Neural crest cell (in vitro differentiated cells): Measurements from ENCODE around the gene CCBE1. TPM values are rescaled to one million over a fixed set of nuclear protein-coding genes. Genes with fewer than 3 reads are reported as not detected.

Experiments
- DNase-seq: peaks from one replicate; pipeline ENCODE4 v3.0.0; 2021; ENCODE audit warnings: low read depth, mixed read lengths, low spot score
- H3K27ac Mint-ChIP-seq: one replicate; pipeline ENCODE4 v1.8.0; 2021; ENCODE audit warnings: mild to moderate bottlenecking, mixed read lengths; ENCODE audit not compliant: unreplicated experiment
- H3K27me3 Mint-ChIP-seq: 2 replicates; pipeline ENCODE4 v1.8.0; 2021; ENCODE audit warnings: low read depth, mild to moderate bottlenecking, mixed read lengths
- H3K36me3 Mint-ChIP-seq: 2 replicates; pipeline ENCODE4 v1.8.0; 2021; ENCODE audit warnings: low read depth, mild to moderate bottlenecking, mixed read lengths
- H3K4me1 Mint-ChIP-seq: 2 replicates; pipeline ENCODE4 v1.8.0; 2021; ENCODE audit warnings: mixed read lengths
- H3K4me3 Mint-ChIP-seq: one replicate; pipeline ENCODE4 v1.8.0; 2021; ENCODE audit warnings: mild to moderate bottlenecking, mixed read lengths
- H3K9me3 Mint-ChIP-seq: 2 replicates; pipeline ENCODE4 v1.8.0; 2021; ENCODE audit warnings: mixed read lengths
- total RNA-seq: library from RNA; stranded (reverse); gene quantifications from 2 replicates; pipeline ENCODE4 v1.2.1, GENCODE V29; 2021
- TF ChIP-seq, protein P1 (sequence below): fragments of 200-600 bp; sonication (generic); conservative IDR thresholded peaks from 2 replicates; pipeline ENCODE4 v1.5.0; 2021; ENCODE audit warnings: antibody characterized with exemption, mild to moderate bottlenecking

The CCBE1 gene
- total RNA-seq, 1 donor from 2014 or later: 0.33 TPM

DNA sequence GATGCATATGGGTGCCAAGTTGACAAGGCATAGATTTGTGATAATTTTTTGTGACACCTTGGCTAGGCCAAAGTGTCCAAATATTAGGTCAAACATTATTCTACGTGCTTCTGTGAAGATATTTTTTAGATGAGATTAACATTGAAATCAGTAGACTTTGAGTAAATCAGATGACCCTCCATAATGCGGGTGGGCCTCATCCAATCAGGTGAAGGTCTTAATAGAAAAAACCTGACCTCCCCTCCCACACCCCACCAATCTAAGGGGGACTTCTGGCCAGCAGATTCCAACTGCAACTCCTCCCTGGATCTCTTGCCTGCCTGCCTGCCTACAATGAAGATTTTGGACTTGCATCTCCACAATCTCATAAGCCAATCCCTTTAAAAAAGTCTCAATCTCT is 219.4 kb downstream of the CCBE1 start:
- no peak overlapping the region for H3K4me3 Mint-ChIP-seq
- H3K9me3 Mint-ChIP-seq: peaks cover 4% of the 10 kb centered on the region
- no peak overlapping the region for H3K27ac Mint-ChIP-seq
- peaks cover 21% of the 10 kb centered on the region for H3K27me3 Mint-ChIP-seq
- no peaks in the 10 kb centered on the region for H3K36me3 Mint-ChIP-seq
- TF ChIP-seq, protein P1, sequence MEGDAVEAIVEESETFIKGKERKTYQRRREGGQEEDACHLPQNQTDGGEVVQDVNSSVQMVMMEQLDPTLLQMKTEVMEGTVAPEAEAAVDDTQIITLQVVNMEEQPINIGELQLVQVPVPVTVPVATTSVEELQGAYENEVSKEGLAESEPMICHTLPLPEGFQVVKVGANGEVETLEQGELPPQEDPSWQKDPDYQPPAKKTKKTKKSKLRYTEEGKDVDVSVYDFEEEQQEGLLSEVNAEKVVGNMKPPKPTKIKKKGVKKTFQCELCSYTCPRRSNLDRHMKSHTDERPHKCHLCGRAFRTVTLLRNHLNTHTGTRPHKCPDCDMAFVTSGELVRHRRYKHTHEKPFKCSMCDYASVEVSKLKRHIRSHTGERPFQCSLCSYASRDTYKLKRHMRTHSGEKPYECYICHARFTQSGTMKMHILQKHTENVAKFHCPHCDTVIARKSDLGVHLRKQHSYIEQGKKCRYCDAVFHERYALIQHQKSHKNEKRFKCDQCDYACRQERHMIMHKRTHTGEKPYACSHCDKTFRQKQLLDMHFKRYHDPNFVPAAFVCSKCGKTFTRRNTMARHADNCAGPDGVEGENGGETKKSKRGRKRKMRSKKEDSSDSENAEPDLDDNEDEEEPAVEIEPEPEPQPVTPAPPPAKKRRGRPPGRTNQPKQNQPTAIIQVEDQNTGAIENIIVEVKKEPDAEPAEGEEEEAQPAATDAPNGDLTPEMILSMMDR: no peak
- no peaks in the 10 kb centered on the region for H3K4me1 Mint-ChIP-seq
- no peak for DNase-seq

DNA sequence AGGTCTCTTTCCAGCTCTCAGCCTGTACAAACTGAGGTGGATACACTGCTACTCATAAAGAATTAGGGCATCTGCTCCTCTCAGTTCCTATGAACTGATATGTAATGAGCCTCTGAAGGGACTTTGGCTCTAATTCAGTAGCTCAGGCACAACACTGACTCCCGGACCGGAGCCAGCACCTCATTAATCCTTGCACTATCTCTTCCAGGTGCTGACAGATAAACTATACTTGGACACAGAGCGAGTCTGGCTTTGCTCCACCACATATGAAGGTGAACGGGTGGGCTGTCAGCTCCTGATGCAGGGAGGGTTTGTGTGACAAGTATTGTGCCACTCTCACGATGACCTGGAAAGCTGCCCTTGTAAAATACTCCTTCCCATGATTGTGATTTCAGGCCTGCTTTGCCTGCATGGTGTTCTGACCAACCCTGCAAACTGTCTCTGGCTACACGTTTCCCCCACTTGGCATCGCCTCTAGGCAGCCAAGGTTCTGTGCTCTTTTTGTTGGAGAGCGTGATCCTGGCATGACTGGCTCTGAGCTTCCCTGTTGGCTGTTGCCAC is 226.6 kb downstream of the CCBE1 start:
- Mint-ChIP-seq H3K9me3 (peaks cover 4% of the 10 kb centered on the region), H3K36me3 (no peaks in the 10 kb centered on the region), H3K4me3 (no peak overlapping the region), H3K27me3 (peaks cover 21% of the 10 kb centered on the region), H3K27ac (no peak overlapping the region), H3K4me1 (no peaks in the 10 kb centered on the region)
- no peak for DNase-seq
- TF ChIP-seq, protein P1: no peak

DNA sequence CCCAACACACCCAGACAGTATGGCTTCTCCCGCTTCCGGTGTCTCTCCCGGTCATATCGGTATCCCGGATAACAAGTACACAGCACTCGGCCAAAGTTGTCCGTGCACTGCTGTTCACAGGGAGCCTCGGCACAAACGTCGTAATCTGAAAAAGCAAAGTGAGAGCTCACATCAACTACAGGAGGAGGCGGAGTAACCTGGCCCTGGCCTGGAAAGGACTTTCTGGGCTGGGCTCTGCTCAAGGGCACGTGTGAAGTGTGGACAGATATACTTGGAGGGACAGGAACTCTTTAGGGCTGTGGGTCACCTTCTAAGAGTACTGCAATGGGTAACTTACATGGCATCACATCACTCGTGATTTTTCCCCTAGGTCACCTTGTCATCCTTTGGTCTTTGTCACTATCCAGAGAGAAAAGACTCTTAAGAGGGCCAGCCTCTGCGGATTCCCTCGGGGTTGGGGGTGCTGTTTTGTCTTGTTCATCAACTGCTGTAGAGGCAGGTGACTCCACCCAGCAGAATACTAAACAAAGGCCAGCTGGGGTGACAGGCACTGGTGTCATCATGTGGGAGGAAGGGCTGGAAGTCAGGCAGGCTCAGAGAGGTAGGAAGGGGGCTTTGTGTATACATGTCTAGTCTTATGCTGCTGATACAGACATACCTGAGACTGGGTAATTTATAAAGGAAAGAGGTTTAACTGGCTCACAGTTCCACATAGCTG is 227.6 kb downstream of the CCBE1 start:
- no peak overlapping the region for H3K4me3 Mint-ChIP-seq
- DNase-seq: no peak
- H3K9me3 Mint-ChIP-seq: peaks cover 4% of the 10 kb centered on the region
- H3K27ac Mint-ChIP-seq: no peak overlapping the region
- peaks cover 16% of the 10 kb centered on the region for H3K27me3 Mint-ChIP-seq
- TF ChIP-seq, protein P1: no peak
- H3K4me1 Mint-ChIP-seq: no peaks in the 10 kb centered on the region
- H3K36me3 Mint-ChIP-seq: no peaks in the 10 kb centered on the region

DNA sequence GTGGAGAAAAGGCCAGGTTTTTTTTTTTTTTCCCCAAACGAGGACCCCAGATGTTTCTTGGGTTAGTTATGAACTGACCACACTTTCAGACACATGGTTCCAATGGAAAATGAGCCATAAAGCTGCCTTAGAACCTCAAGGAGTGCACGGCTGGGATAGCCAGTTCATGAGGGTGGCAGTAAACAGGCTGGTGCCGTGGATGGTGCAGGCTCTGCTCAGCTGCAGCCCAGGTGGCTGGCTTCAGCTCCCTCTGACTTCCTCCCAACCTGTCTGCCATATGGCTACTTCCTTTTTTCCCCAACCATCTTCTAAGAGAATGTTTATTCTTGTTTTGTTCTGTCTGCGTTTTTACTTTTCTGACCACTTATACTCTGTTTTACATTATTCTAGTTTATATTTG is 228.4 kb downstream of the CCBE1 start:
- peaks cover 1% of the 10 kb centered on the region for H3K9me3 Mint-ChIP-seq
- TF ChIP-seq, protein P1: no peak
- H3K27me3 Mint-ChIP-seq: peaks cover 9% of the 10 kb centered on the region
- no peak for DNase-seq
- H3K27ac Mint-ChIP-seq: no peak overlapping the region
- no peaks in the 10 kb centered on the region for H3K36me3 Mint-ChIP-seq
- no peaks in the 10 kb centered on the region for H3K4me1 Mint-ChIP-seq
- no peak overlapping the region for H3K4me3 Mint-ChIP-seq

DNA sequence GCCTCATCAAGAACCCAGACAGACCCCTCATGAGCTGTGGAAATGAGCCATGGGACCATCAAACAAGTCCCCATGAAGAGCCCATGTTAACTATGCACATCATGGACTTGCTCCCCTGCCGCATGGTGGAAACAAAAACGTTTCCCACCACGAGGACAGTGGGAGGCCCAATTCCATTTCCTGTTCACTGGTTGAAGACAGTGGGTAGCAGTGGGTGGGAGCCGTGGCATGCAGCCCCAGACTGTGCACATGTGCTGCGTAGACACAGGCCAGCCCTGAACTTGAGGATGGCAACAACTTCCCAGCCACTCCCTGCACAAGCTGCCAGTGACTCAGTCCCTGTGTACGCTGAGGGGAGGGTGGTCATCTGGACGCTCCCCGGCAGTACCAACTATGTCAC is 229.7 kb downstream of the CCBE1 start:
- TF ChIP-seq, protein P1: no peak
- no peak overlapping the region for H3K4me3 Mint-ChIP-seq
- H3K9me3 Mint-ChIP-seq: no peaks in the 10 kb centered on the region
- peaks cover 4% of the 10 kb centered on the region for H3K27me3 Mint-ChIP-seq
- no peak for DNase-seq
- no peak overlapping the region for H3K27ac Mint-ChIP-seq
- no peaks in the 10 kb centered on the region for H3K36me3 Mint-ChIP-seq
- no peaks in the 10 kb centered on the region for H3K4me1 Mint-ChIP-seq
